ENCODE data around the gene MRS2. TPM values are rescaled to one million over a fixed set of nuclear protein-coding genes. Genes with fewer than 3 reads are reported as not detected.

Gene MRS2
- total and polyA plus RNA-seq, 9 of the 15 experiments (the other 6 are each of a cell fraction or from before 2014, with no cell fraction given), result 14.6 to 57.9 (median 48.1) TPM

- TF ChIP-seq HINFP (tag; conservative IDR thresholded peaks at IDR 0.05; ENCODE audit: low read depth) (peak; percentile 78; the same call in 1 of the 2 replicates), ATF7 (IDR thresholded peaks at IDR 0.05) (peak; percentile 42; the same call in 1 of the 2 replicates), TBL1XR1 (IDR thresholded peaks at IDR 0.05; ENCODE audit: low read length in 2 of 2) (no peak), POLR2A (conservative IDR thresholded peaks at IDR 0.05) (peak; percentile 95), TCF7L2 (IDR thresholded peaks at IDR 0.05; ENCODE audit: low read depth, low read length) (no peak), ZNF398 (CRISPR knock-in tag; IDR thresholded peaks at IDR 0.05) (no peak)
Measured at GRCh38 chr6:24402697-24403500, at the start of gene MRS2 (continued).

- Histone ChIP-seq H3K27me3 (ENCODE audit: control insufficient read depth in 2 of 2, insufficient read depth in 2 of 2, low read length in 2 of 2) (peaks cover 21 to 25% of the 10 kb centered on the region in 2 experiments; a peak in 4 of 5 replicates), H3K4me1 (replicated peaks in 1 of 2; ENCODE audit: control insufficient read depth in 2 of 2, insufficient read depth in 2 of 2, low read length in 2 of 2) (peaks cover 0 to 8% of the 10 kb centered on the region in 2 experiments; a peak in 3 of 5 replicates), H3K9me3 (replicated peaks; ENCODE audit: control insufficient read depth, insufficient read depth, low read depth, low read length) (no peaks in the 10 kb centered on the region), H3K4me3 (no peak overlapping the region), H3K4me2 (ENCODE audit: insufficient read depth, low read length) (no peak overlapping the region), H3K27ac (ENCODE audit: extremely low read depth, low read depth, low read length) (no peak overlapping the region), H3K36me3 (ENCODE audit: control insufficient read depth, insufficient read depth, low read length) (no peaks in the 10 kb centered on the region), H3K79me2 (ENCODE audit: control insufficient read depth, insufficient read depth, low read length) (no peaks in the 10 kb centered on the region), H4K20me1 (replicated peaks; ENCODE audit: control insufficient read depth, insufficient read depth, low read length) (no peaks in the 10 kb centered on the region), H2AFZ (ENCODE audit: low read depth, low read length) (no peak overlapping the region), H3K9me1 (ENCODE audit: control insufficient read depth, insufficient read depth, low read length) (no peaks in the 10 kb centered on the region), H3K9ac (ENCODE audit: insufficient read depth in 1 of 2, low read depth in 2 of 2, low read length in 2 of 2) (no peak overlapping the region)
- FAIRE-seq (no peak), ATAC-seq (no peak), DNase-seq (ENCODE audit: extremely low read depth in 1 of 4, low spot score in 3 of 4) (no peak)
- ChIA-PET POLR2A (interaction anchor here (1.0 to 1.3 kb wide), 3 partner anchors 16 to 38 kb away, joined by 3 to 5 read pairs (median 3); no protein-coding TSS in a partner anchor), CTCF (ENCODE audit: low intra/inter-chr PET ratio) (no interaction called here)
- BruUV-seq (replicated peaks), result no TSS peak
- WGBS (ENCODE audit: insufficient coverage, low coverage, missing lambda C conversion rate), result 0% methylated on average over 1 of the region's 1 CpG
- in situ Hi-C loops (cut with MboI), result no loop called here
- intact Hi-C loops (cut with micrococcal nuclease), result no loop called here
- TF ChIP-seq NCOR1 (IDR thresholded peaks at IDR 0.05), result no peak
Measured at GRCh38 chr6:24353861-24354260, 48.9 kb upstream of the MRS2 start.

All from K562 (cell line).